K562 (cell line): ENCODE data around the gene GRB2. TPM values are rescaled to one million over a fixed set of nuclear protein-coding genes. Genes with fewer than 3 reads are reported as not detected.

Experiments used
- ARID2 ChIP-seq: fragments of 450-650 bp; IDR thresholded peaks from 2 replicates; pipeline ENCODE4 v1.6.1; 2017; ENCODE audit warnings: antibody characterized with exemption, mild to moderate bottlenecking
- BCLAF1 ChIP-seq, 2 experiments: fragments of 450-650 bp in 1 of 2; IDR thresholded peaks; 2 replicates each; pipeline ENCODE4 v1.6.1; 2011 to 2017; ENCODE audit warnings: low read depth in 2 of 2, antibody characterized with exemption in 1 of 2, borderline replicate concordance in 1 of 2, low read length in 1 of 2, mild to moderate bottlenecking in 1 of 2, mixed read lengths in 1 of 2; ENCODE audit not compliant: control insufficient read depth in 1 of 2
- CBX5 ChIP-seq: IDR thresholded peaks from 2 replicates; pipeline ENCODE4 v1.6.1; 2014; ENCODE audit warnings: low read depth, borderline replicate concordance
- CHAMP1 ChIP-seq: fragments of 450-650 bp; IDR thresholded peaks from 2 replicates; pipeline ENCODE4 v1.6.1; 2016; ENCODE audit warnings: mild to moderate bottlenecking
- GTF2A2 ChIP-seq: IDR thresholded peaks from 2 replicates; pipeline ENCODE4 v1.6.1; 2016; ENCODE audit warnings: mild to moderate bottlenecking, missing genetic modification characterization, missing compliant biosample characterization
- POLR2H ChIP-seq: IDR thresholded peaks from 2 replicates; pipeline ENCODE4 v1.6.1; 2016; ENCODE audit warnings: missing genetic modification characterization, low read depth, mild to moderate bottlenecking, control low read depth, missing compliant biosample characterization, moderate library complexity
- PRMT5 ChIP-seq: sonication (generic); formaldehyde crosslinking; IDR thresholded peaks from 2 replicates; pipeline ENCODE4 v1.5.0; 2020; ENCODE audit warnings: missing genetic modification reagents
- SFPQ ChIP-seq: fragments of 200-400 bp; formaldehyde crosslinking; IDR thresholded peaks from 2 replicates; pipeline ENCODE4 v1.6.1; 2017; ENCODE audit warnings: mild to moderate bottlenecking, low read depth, low read length, moderate library complexity
- TFAP4 ChIP-seq: sonication (generic); formaldehyde crosslinking; IDR thresholded peaks from 2 replicates; pipeline ENCODE4 v1.8.0; 2022; ENCODE audit warnings: missing genetic modification reagents, mild to moderate bottlenecking, moderate library complexity, borderline replicate concordance
- TFE3 ChIP-seq: fragments of 450-650 bp; formaldehyde crosslinking; IDR thresholded peaks from 2 replicates; pipeline ENCODE4 v1.4.0; 2020; ENCODE audit warnings: mild to moderate bottlenecking, mixed read lengths
- ZBTB7A ChIP-seq: IDR thresholded peaks from 2 replicates; pipeline ENCODE4 v1.6.1; 2011; ENCODE audit warnings: low read depth, mild to moderate bottlenecking, low read length, moderate library complexity, borderline replicate concordance; ENCODE audit not compliant: control insufficient read depth
- ZFX ChIP-seq: sonication (generic); formaldehyde crosslinking; IDR thresholded peaks from 2 replicates; pipeline ENCODE4 v1.8.0; 2022; ENCODE audit warnings: mild to moderate bottlenecking, missing genetic modification reagents, moderate library complexity
- ZNF354B ChIP-seq: fragments of 250-450 bp; sonication (Bioruptor Pico); IDR thresholded peaks from 2 replicates; pipeline ENCODE4 v1.4.0; 2020
- ZNF655 ChIP-seq: fragments of 250-450 bp; sonication (Bioruptor Pico); IDR thresholded peaks from 2 replicates; pipeline ENCODE4 v1.5.0; 2021
- polyA plus RNA-seq, 8 experiments: library from polyadenylated mRNA; depleted of rRNA in 4 of 8; stranded (reverse) in 5 of 8; unstranded in 3 of 8; fragments of >200 nt; fragmentation: Nextera tagmentation in 2 of 8; fragmentation: Illumina TruSeq in 1 of 8; extraction: Ambion mirVana in 2 of 8; extraction: Trizol in 1 of 8; gene quantifications; 2 replicates each; pipeline versions ENCODE4 v1.2.1 to v1.2.3, GENCODE V29; 2011 to 2014; ENCODE audit warnings: inconsistent platforms in 1 of 8, missing spikeins in 1 of 8
- total RNA-seq, 7 experiments: library from RNA; depleted of rRNA in 6 of 7; stranded (reverse); fragments of >200 nt in 6 of 7; fragmentation: Illumina TruSeq in 2 of 7; extraction: Trizol in 2 of 7; gene quantifications; 2 replicates each; pipeline versions ENCODE4 v1.2.1 to v1.2.3, GENCODE V29; 2011 to 2021; ENCODE audit warnings: low replicate concordance in 1 of 7

The GRB2 gene
- total and polyA plus RNA-seq, 9 of the 15 experiments (the other 6 are each of a cell fraction or from before 2014, with no cell fraction given): 57.2 to 136 (median 84.8) TPM

GRCh38 chr17:75447951-75448856, 42.7 kb upstream of the GRB2 start (continued):
- TF ChIP-seq BCLAF1 (IDR thresholded peaks at IDR 0.05; ENCODE audit: borderline replicate concordance in 1 of 2, control insufficient read depth in 1 of 2, low read depth in 2 of 2, low read length in 1 of 2) (no peak), ZBTB7A (no peak), PRMT5 (CRISPR knock-in tag) (no peak), CBX5 (no peak), SFPQ (no peak), ZNF655 (CRISPR knock-in tag) (no peak), ARID2 (no peak), GTF2A2 (tag) (no peak), TFAP4 (CRISPR knock-in tag) (no peak; the same call in 1 of the 2 replicates), TFE3 (CRISPR knock-in tag) (no peak), ZNF354B (no peak), ZFX (CRISPR knock-in tag) (peak; percentile 47), POLR2H (tag) (no peak), CHAMP1 (no peak)
